DND-41 (cell line): ENCODE measurements around the gene MSANTD2.

ENCODE experiments used
- ATAC-seq: fragments of 200-7000 bp; cut with Tn5 transposase; 3 replicates; pipeline ENCODE4 v1.9.1; 2021; ENCODE audit warnings: low read depth; ENCODE audit not compliant: insufficient read depth
- DNase-seq: peaks from one replicate; pipeline ENCODE4 v3.0.0-alpha.2; 2020
- H2AFZ ChIP-seq: 2 replicates; pipeline ENCODE4 v1.6.0; 2012; ENCODE audit warnings: low read depth, low read length
- H3K27ac ChIP-seq: 2 replicates; pipeline ENCODE4 v1.5.1; 2012; ENCODE audit warnings: low read length, inconsistent platforms
- H3K27me3 ChIP-seq: fragments of 200-600 bp; sonication (generic); 2 replicates; pipeline ENCODE4 v1.6.0; 2012; ENCODE audit warnings: low read length, mild to moderate bottlenecking, inconsistent platforms; ENCODE audit not compliant: insufficient read depth, poor library complexity
- H3K36me3 ChIP-seq: 2 replicates; pipeline ENCODE4 v1.5.1; 2012; ENCODE audit warnings: low read length, inconsistent platforms; ENCODE audit not compliant: insufficient read depth
- H3K4me1 ChIP-seq: 2 replicates; pipeline ENCODE4 v1.5.1; 2012; ENCODE audit warnings: mild to moderate bottlenecking, low read length; ENCODE audit not compliant: insufficient read depth
- H3K4me2 ChIP-seq: 2 replicates; pipeline ENCODE4 v1.6.0; 2012; ENCODE audit warnings: mild to moderate bottlenecking, moderate library complexity, low read length, inconsistent platforms; ENCODE audit not compliant: insufficient read depth
- H3K4me3 ChIP-seq, 2 experiments: fragments of 200-600 bp in 1 of 2; shearing (Covaris generic) in 1 of 2; 2 replicates each; pipeline ENCODE4 v1.5.1; 2012 to 2016; ENCODE audit warnings: inconsistent platforms in 2 of 2, low read length in 2 of 2, mild to moderate bottlenecking in 2 of 2, low read depth in 1 of 2, moderate library complexity in 1 of 2
- H3K79me2 ChIP-seq: 2 replicates; pipeline ENCODE4 v1.6.0; 2012; ENCODE audit warnings: low read length, inconsistent platforms; ENCODE audit not compliant: insufficient read depth
- H3K9ac ChIP-seq: 2 replicates; pipeline ENCODE4 v1.6.0; 2012; ENCODE audit warnings: low read depth, mild to moderate bottlenecking, inconsistent platforms, low read length, moderate library complexity
- H3K9me3 ChIP-seq: 2 replicates; pipeline ENCODE4 v1.5.1; 2012; ENCODE audit warnings: low read length, moderate library complexity, mild to moderate bottlenecking, inconsistent platforms; ENCODE audit not compliant: insufficient read depth, severe bottlenecking
- H4K20me1 ChIP-seq: 2 replicates; pipeline ENCODE4 v1.6.0; 2012; ENCODE audit warnings: low read length; ENCODE audit not compliant: insufficient read depth
- CTCF ChIP-seq: IDR thresholded peaks from 2 replicates; pipeline ENCODE4 v1.5.1; 2012; ENCODE audit warnings: borderline replicate concordance, low read length, moderate library complexity, mild to moderate bottlenecking; ENCODE audit not compliant: poor library complexity, severe bottlenecking; ENCODE audit errors: extremely low read depth
- EZH2 ChIP-seq: IDR thresholded peaks from 3 replicates; pipeline ENCODE4 v1.6.1; 2012; ENCODE audit warnings: borderline replicate concordance, low read depth, mild to moderate bottlenecking, moderate library complexity, low read length, inconsistent platforms; ENCODE audit not compliant: severe bottlenecking

MSANTD2 gene

GRCh38 chr11:124718801-124719200, 81.4 kb downstream of the MSANTD2 start:
- TF ChIP-seq CTCF (no peak), EZH2 (no peak)
- H3K27ac ChIP-seq: no peak overlapping the region

DNA sequence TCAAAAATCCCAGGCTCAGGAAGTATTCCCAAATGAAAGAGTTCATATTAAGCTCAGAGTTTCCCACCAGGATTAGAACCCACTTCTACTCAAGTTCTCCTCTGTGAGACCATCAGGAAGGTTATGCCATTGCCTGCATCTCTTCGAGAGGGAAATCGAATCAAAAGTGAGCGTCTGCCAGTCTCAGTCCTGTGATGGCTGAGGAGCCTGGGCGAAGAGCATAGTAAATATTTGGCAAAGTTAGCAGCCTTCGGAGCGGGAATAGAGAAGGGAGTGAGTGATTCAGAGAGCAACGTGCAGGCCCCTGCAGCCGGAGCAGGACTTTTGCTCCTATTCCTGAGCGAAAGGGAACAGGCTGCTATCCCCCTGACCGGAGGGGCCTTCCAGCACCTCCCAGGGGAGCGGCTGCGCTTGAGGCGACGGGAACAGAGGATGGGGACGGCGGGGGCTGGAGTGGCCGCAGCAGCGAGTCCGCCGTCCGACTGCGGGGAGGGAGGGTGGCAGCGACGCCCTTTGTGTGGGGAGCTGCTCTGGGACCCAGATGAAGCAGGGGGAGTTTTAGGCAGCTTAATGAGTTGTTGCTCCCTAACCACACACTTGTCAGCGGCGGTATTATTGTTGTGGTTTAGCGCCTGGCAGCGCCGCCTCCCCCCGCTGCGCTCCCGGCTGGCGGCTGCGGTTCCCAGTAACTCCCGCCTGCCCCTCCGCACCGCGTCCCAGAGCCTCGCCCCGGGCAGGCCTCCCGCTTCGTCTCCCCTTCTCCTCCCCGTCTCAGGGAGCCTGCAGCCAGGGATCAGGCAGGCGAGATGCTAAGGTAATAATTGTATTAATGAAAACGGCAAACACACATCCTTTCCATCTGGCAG, 82.2 kb downstream of the MSANTD2 start:
- peaks cover 70% of the 10 kb centered on the region for H3K27me3 ChIP-seq
- DNase-seq: peak; percentile 62

More at GRCh38 chr11:124718801-124719200, 81.4 kb downstream of the MSANTD2 start:
- Histone ChIP-seq H3K9ac (no peak overlapping the region), H3K27me3 (peaks cover 76% of the 10 kb centered on the region), H4K20me1 (peaks cover 26% of the 10 kb centered on the region), H3K4me2 (no peak overlapping the region), H3K36me3 (no peaks in the 10 kb centered on the region), H3K79me2 (no peaks in the 10 kb centered on the region), H2AFZ (no peak overlapping the region), H3K9me3 (no peaks in the 10 kb centered on the region), H3K4me1 (peaks cover 9% of the 10 kb centered on the region; the same call in 1 of the 2 replicates), H3K4me3 (no peak overlapping the region)
- ATAC-seq: no peak
- DNase-seq: no peak

DNA sequence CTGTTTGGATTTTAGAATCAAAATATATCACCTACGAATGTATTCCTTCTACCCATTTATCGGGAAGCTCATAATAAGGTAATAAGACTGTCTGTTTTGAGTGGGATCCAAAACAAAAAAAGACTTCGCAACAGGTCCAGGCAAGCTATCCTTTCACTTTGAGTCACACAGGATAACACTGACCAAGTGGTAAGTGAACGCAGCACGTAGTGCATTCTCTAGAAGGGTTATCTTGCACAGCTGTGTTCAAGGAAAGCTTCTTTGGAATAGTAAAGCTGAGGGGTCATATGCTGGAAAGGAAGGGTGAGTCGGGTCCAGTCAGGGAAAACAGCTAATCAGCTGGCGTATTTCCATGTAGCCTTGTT, 82.8 kb downstream of the MSANTD2 start:
- TF ChIP-seq EZH2: no peak
- no peak for TF ChIP-seq CTCF
- no peak overlapping the region for H3K9ac ChIP-seq
- H3K9me3 ChIP-seq: no peaks in the 10 kb centered on the region
- DNase-seq (no peak), ATAC-seq (no peak)
- H3K27ac ChIP-seq: no peak overlapping the region
- no peaks in the 10 kb centered on the region for H3K79me2 ChIP-seq
- H3K36me3 ChIP-seq: no peaks in the 10 kb centered on the region
- peaks cover 9% of the 10 kb centered on the region; the same call in 1 of the 2 replicates for H3K4me1 ChIP-seq
- no peak overlapping the region for H3K4me2 ChIP-seq
- no peak overlapping the region for H2AFZ ChIP-seq
- no peak overlapping the region for H3K4me3 ChIP-seq
- peaks cover 64% of the 10 kb centered on the region for H3K27me3 ChIP-seq
- peaks cover 23% of the 10 kb centered on the region for H4K20me1 ChIP-seq

More for the DNA sequence above, 82.2 kb downstream of the MSANTD2 start:
- Histone ChIP-seq H3K9ac (no peak overlapping the region), H3K4me1 (peaks cover 9% of the 10 kb centered on the region; the same call in 1 of the 2 replicates), H2AFZ (no peak overlapping the region), H3K27ac (no peak overlapping the region), H3K79me2 (no peaks in the 10 kb centered on the region), H4K20me1 (peaks cover 25% of the 10 kb centered on the region), H3K4me2 (no peak overlapping the region), H3K4me3 (no peak overlapping the region), H3K36me3 (no peaks in the 10 kb centered on the region), H3K9me3 (no peaks in the 10 kb centered on the region)
- peak; percentile 93 for ATAC-seq
- TF ChIP-seq EZH2 (peak; percentile 55), CTCF (no peak)
